GM12873 (cell line): ENCODE measurements around the gene AFDN.

Experiments used
- CTCF ChIP-seq: IDR thresholded peaks from 2 replicates; pipeline ENCODE4 v1.5.1; 2012; ENCODE audit warnings: low read depth, mild to moderate bottlenecking, moderate library complexity, low read length, control low read depth; ENCODE audit not compliant: insufficient read depth; ENCODE audit errors: missing control alignments

Gene AFDN

GRCh38 chr6:168001029-168001332 lies 174.3 kb downstream of the AFDN start:
- no peak for TF ChIP-seq CTCF

GRCh38 chr6:168002804-168003203 lies 176.1 kb downstream of the AFDN start:
- TF ChIP-seq CTCF: no peak

GRCh38 chr6:168004023-168004422 lies 177.3 kb downstream of the AFDN start:
- no peak for TF ChIP-seq CTCF

GRCh38 chr6:168004945-168005344 lies 178.2 kb downstream of the AFDN start:
- TF ChIP-seq CTCF: no peak

GRCh38 chr6:168005796-168006195 lies 179.1 kb downstream of the AFDN start:
- TF ChIP-seq CTCF: no peak

- no peak for TF ChIP-seq CTCF
Measured at GRCh38 chr6:168007592-168008338, 181.1 kb downstream of the AFDN start.

- TF ChIP-seq CTCF: no peak
Measured at GRCh38 chr6:168009331-168009730, 182.6 kb downstream of the AFDN start.
